ENCODE data around the gene ZFAND3.

- TF ChIP-seq CTCF (IDR thresholded peaks at IDR 0.05) = no peak
- TF ChIP-seq EZH2 (IDR thresholded peaks at IDR 0.05; ENCODE audit: borderline replicate concordance, insufficient read depth, low read depth, low read length, poor library complexity, severe bottlenecking) = no peak
Observed at GRCh38 chr6:37982317-37982716, 162.8 kb downstream of the ZFAND3 start.
